Vagina (tissue), 2 donors: ENCODE data around the gene GPR55. TPM values are rescaled to one million over a fixed set of nuclear protein-coding genes. Genes with fewer than 3 reads are reported as not detected.
A peak's percentile ranks its signal among the peaks of the same experiment; 100 is the strongest.

Experiments
- DNase-seq, 2 donors: peaks; one replicate each; pipeline ENCODE4 v3.0.0-alpha.2; 2017; ENCODE audit errors: extremely low spot score in 2 of 2
- H3K27ac ChIP-seq: fragments of 200-600 bp; sonication (generic); one replicate; pipeline ENCODE4 v1.5.1; 2019
- H3K27me3 ChIP-seq: fragments of 200-600 bp; sonication (generic); one replicate; pipeline ENCODE4 v1.5.1; 2019
- H3K36me3 ChIP-seq, 2 donors: fragments of 200-600 bp; sonication (generic); one replicate each; pipeline ENCODE4 v1.5.1; 2017 to 2019
- H3K4me1 ChIP-seq: fragments of 200-600 bp; sonication (generic); one replicate; pipeline ENCODE4 v1.5.1; 2019
- H3K4me3 ChIP-seq, 2 donors: fragments of 200-600 bp; sonication (generic); 1 replicate in 1 of 2; 2 replicates in 1 of 2; pipeline ENCODE4 v1.5.1; 2016 to 2019
- H3K9me3 ChIP-seq: fragments of 200-600 bp; sonication (generic); one replicate; pipeline ENCODE4 v1.5.1; 2019
- CTCF ChIP-seq, 3 experiments: fragments of 450-650 bp in 2 of 3; fragments of 200-600 bp in 1 of 3; sonication (generic) in 1 of 3; IDR thresholded peaks; one replicate each; pipeline ENCODE4 v1.5.1; 2017 to 2019; ENCODE audit warnings: antibody characterized with exemption in 3 of 3, mild to moderate bottlenecking in 2 of 3, moderate library complexity in 2 of 3
- POLR2A ChIP-seq, 2 donors: fragments of 450-650 bp; IDR thresholded peaks; one replicate each; pipeline ENCODE4 v1.6.1; 2017; ENCODE audit warnings: antibody characterized with exemption in 2 of 2, mild to moderate bottlenecking in 2 of 2, moderate library complexity in 2 of 2
- POLR2AphosphoS5 ChIP-seq, 2 donors: sonication (generic); formaldehyde crosslinking; IDR thresholded peaks; one replicate each; pipeline ENCODE4 v1.9.0; 2017; ENCODE audit warnings: antibody characterized with exemption in 2 of 2, mild to moderate bottlenecking in 2 of 2, low read depth in 1 of 2; ENCODE audit not compliant: insufficient read depth in 1 of 2
- intact Hi-C: fragments of 100-400 bp; cut with DNase I; formaldehyde crosslinking; loops from one replicate; pipeline ENCODE4 v1.15.1; 2023
- total RNA-seq: library from RNA; depleted of rRNA; stranded (reverse); fragments of >200 nt; gene quantifications from one replicate; pipeline ENCODE4 v1.2.3, GENCODE V29; 2016

Gene GPR55
- total RNA-seq, 1 donor from 2014 or later: 2.7 TPM

GRCh38 chr2:230900336-230900995, 24.6 kb downstream of the GPR55 start:
- TF ChIP-seq CTCF (IDR thresholded peaks at IDR 0.05) (no peak), POLR2A (IDR thresholded peaks at IDR 0.05) (no peak), POLR2AphosphoS5 (IDR thresholded peaks at IDR 0.05; ENCODE audit: insufficient read depth in 1 of 2, low read depth in 1 of 2) (no peak)
- H3K4me3 ChIP-seq: no peak overlapping the region
- H3K9me3 ChIP-seq: no peaks in the 10 kb centered on the region
- H3K36me3 ChIP-seq: no peaks in the 10 kb centered on the region
- no peaks in the 10 kb centered on the region for H3K27me3 ChIP-seq
- no peaks in the 10 kb centered on the region for H3K4me1 ChIP-seq
- DNase-seq: peak; percentile 49 to 93
- intact Hi-C loops: no loop called here
- no peak overlapping the region for H3K27ac ChIP-seq

GRCh38 chr2:230899786-230900185, 25.3 kb downstream of the GPR55 start:
- Histone ChIP-seq H3K9me3 (no peaks in the 10 kb centered on the region), H3K36me3 (no peaks in the 10 kb centered on the region), H3K4me3 (no peak overlapping the region), H3K27me3 (no peaks in the 10 kb centered on the region), H3K4me1 (no peaks in the 10 kb centered on the region), H3K27ac (no peak overlapping the region)
- DNase-seq: no peak
- intact Hi-C loops: no loop called here
- no peak for TF ChIP-seq POLR2A (IDR thresholded peaks at IDR 0.05)
- no peak for TF ChIP-seq CTCF (IDR thresholded peaks at IDR 0.05)

GRCh38 chr2:230899287-230899686, 25.8 kb downstream of the GPR55 start:
- TF ChIP-seq POLR2AphosphoS5 (IDR thresholded peaks at IDR 0.05; ENCODE audit: insufficient read depth in 1 of 2, low read depth in 1 of 2) (no peak), CTCF (IDR thresholded peaks at IDR 0.05) (no peak), POLR2A (IDR thresholded peaks at IDR 0.05) (no peak)
- H3K9me3 ChIP-seq: no peaks in the 10 kb centered on the region
- H3K27ac ChIP-seq: no peak overlapping the region
- H3K27me3 ChIP-seq: no peaks in the 10 kb centered on the region
- intact Hi-C loops: no loop called here
- H3K4me1 ChIP-seq: no peaks in the 10 kb centered on the region
- DNase-seq: peak in 1 of 2 donors; percentile 49
- H3K4me3 ChIP-seq: no peak overlapping the region
- no peaks in the 10 kb centered on the region for H3K36me3 ChIP-seq

GRCh38 chr2:230898713-230899091, 26.3 kb downstream of the GPR55 start:
- TF ChIP-seq CTCF (IDR thresholded peaks at IDR 0.05): no peak
- TF ChIP-seq POLR2AphosphoS5 (IDR thresholded peaks at IDR 0.05; ENCODE audit: insufficient read depth in 1 of 2, low read depth in 1 of 2): no peak
- TF ChIP-seq POLR2A (IDR thresholded peaks at IDR 0.05): no peak
- no peaks in the 10 kb centered on the region for H3K36me3 ChIP-seq
- no peak overlapping the region for H3K27ac ChIP-seq
- H3K4me3 ChIP-seq: no peak overlapping the region
- H3K4me1 ChIP-seq: no peaks in the 10 kb centered on the region
- H3K27me3 ChIP-seq: no peaks in the 10 kb centered on the region
- H3K9me3 ChIP-seq: no peaks in the 10 kb centered on the region
- intact Hi-C loops: no loop called here
- peak; percentile 60 to 67 for DNase-seq

- H3K4me1 ChIP-seq: no peaks in the 10 kb centered on the region
- intact Hi-C loops: no loop called here
- DNase-seq: peak; percentile 79 to 93
These were observed 26.9 kb downstream of the GPR55 start for GRCh38 chr2:230898016-230898712.

More at GRCh38 chr2:230898016-230898712, 26.9 kb downstream of the GPR55 start:
- no peak overlapping the region for H3K4me3 ChIP-seq
- no peak overlapping the region for H3K27ac ChIP-seq
- TF ChIP-seq CTCF (IDR thresholded peaks at IDR 0.05): no peak
- no peak for TF ChIP-seq POLR2A (IDR thresholded peaks at IDR 0.05)
- TF ChIP-seq POLR2AphosphoS5 (IDR thresholded peaks at IDR 0.05; ENCODE audit: insufficient read depth in 1 of 2, low read depth in 1 of 2): no peak
- no peaks in the 10 kb centered on the region for H3K36me3 ChIP-seq
- H3K9me3 ChIP-seq: no peaks in the 10 kb centered on the region
- no peaks in the 10 kb centered on the region for H3K27me3 ChIP-seq
